GM18519 (cell line): ENCODE results near the gene PDXK.
A peak's percentile ranks its signal among the peaks of the same experiment; 100 is the strongest.

Source experiments
- ATAC-seq: cut with Tn5 transposase; IDR thresholded peaks from one replicate; pipeline ENCODE4 v1.9.1; 2021; ENCODE audit warnings: mild to moderate bottlenecking, moderate library complexity; ENCODE audit not compliant: unreplicated experiment, low FRiP score

Gene PDXK

GRCh38 chr21:43800566-43800965 is 81.6 kb downstream of the PDXK start:
- no peak for ATAC-seq

DNA sequence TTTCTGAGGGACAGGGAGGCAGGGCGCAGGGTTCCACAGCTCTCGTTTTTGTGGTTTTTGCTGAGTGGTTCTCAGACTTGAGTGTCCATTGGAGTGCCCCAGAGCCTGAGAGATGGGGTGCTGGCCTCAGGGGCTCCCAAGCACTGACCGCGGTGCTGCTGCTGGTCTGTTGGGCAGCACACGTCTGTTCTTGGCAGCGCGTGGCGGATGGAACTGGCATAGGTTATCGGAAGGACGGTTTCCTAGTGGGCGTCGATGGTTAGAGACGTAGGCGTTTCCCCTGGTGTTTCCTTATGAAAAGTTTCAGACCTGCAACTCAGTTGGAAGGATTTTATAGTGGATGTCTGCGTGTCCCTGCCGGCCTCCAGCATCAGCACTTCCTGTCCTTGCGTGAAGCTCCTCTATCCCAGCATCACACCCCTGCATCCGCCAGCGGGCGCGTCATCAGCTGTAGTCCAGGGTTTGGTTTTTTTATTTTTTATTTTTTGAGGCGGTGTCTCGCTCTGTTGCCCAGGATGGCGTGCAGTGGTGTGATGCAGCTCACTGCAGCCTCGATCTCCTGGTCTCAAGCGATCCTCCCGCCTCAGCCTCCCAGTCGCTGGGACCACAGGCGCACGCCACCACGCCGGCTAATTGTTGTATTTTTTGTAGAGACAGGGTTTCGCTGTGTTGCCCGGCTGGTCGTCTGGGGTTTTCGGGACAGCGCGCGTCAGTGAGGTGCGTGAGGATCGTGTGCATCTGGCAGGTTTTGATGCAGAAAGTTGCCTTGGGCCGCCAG is 82.3 kb downstream of the PDXK start:
- ATAC-seq, result no peak

DNA sequence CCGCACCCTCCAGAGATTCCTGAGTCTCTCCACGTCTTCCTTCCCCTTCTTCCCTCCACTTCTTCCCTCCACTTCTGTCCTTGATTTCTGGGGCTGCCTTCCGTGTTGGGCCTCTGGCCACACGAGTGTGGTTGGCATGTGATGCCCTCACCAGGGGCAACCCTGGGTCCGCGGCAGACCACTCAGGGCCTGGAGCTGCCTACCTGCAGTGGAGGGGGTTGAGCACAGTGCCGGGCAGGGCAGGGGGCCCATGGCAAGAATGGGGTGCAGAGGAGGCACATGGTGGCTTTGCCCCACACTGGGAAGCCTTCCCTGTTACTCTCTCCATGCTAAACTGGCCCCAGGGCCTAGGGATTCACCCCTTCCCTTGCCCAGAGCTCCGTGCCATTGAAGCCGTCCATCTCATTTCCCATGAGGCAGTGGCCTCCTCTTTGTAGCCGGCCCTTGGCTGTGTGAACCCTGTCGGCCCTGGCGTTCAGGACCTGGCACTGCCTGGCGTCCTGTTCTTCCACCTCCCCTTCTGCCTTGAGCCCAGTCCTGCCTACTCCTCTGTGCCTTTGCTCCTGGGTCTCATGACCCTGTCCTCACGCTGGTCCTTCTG is 83.9 kb downstream of the PDXK start:
- no peak for ATAC-seq

GRCh38 chr21:43803558-43804300 is 84.8 kb downstream of the PDXK start:
- ATAC-seq, result no peak

DNA sequence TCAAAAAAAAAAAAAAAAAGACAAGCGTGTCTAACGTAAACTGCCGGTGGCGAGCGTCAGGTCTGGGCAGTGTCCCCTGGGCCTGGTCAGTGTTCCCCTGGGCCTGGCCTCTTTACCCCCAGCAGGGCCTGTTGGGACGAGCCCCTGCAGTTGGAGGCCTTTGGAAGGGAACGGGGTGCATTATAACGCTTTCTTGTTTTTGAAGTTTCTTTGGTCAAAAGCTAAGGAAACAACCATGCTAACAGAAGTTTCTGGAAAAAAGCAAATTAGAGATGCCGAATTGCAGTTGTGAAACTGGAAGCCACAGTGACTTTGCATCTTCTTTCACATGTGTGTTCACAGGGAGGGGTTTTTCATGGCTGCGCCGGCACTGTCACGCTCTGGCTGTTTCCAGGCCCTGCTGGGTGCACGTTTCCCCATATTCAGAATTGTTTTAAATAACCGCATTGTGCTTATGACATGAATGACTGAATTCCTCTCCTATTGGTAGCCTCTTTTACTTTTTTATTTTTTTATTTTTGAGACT is 86.4 kb downstream of the PDXK start:
- peak; percentile 74 for ATAC-seq

- ATAC-seq, result no peak
These were observed 87.2 kb downstream of the PDXK start for GRCh38 chr21:43806017-43806710.

DNA sequence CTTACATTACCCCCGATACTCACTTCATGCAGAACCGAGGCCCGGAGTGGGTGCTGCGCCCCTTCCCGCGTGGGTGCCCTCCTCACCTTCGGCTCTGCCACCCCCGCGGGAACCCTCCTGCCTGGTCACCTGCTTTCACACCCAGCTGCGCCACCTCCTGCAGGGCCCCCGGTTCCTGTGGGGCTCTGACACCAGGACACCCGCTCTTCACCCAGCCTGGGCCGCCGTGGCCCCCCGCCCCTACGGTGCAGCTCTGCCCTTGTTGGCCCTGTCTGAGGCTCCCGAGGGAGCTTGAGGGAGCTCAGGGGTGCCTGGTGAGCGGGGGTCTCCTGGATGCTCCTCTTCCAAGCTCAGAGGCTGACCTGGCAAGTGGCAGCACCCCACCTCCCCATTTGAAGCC is 89.4 kb downstream of the PDXK start:
- no peak for ATAC-seq

DNA sequence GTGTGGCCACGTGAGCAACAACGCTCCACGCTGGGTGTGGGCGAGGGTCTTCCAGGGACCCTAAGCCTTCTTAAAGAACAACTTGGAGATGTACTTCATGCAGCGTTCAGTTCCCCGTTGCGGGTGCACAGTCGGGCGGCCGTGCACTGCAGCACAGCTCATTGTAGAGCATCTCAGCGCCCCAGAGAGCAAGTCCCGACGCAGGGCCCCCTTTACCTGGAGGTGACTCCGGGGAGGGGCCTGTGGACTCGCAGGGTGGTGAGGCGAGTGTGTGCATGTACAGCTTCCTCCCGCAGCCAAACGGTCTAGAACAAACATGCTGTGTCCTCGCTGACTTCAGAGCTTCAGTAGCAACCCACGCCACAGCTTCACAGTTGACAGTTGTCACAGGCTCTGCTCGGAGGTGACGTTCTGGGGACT is 89.9 kb downstream of the PDXK start:
- ATAC-seq, result no peak

- ATAC-seq, result no peak
These were observed 90.4 kb downstream of the PDXK start for GRCh38 chr21:43809346-43809799.

DNA sequence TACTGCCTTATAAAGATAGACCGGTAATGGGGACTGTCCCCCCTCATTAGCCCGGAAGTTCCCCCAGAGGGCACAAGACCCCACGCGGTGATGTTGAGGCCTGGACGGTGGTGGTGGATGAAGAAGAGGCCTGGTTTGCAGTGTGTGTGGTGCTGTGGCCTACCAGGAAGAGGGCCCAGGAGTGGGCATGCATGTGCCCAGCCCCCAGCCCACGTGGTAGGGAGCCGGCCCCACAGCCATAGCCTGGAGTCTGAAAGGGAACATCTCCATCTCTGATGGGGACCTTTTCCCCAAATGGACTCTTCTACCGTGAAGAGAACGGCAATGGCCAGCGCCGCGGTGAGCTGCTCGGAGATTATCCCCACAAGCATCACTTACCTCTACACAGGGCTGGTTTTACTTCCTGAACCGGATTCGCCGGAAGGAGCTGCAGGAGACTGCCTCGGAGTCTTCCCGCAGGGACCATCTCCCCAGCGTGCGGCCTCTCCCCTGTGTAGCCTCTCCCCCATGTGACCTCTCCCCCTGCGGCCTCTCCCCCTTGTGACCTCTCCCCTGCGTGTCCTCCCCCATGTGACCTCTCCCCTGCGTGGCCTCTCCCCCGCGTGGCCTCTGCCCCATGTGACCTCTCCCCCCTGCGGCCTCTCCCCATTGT is 91.0 kb downstream of the PDXK start:
- ATAC-seq, result no peak

- ATAC-seq, result peak; percentile 39
These were observed 91.8 kb downstream of the PDXK start for GRCh38 chr21:43810505-43811261.

DNA sequence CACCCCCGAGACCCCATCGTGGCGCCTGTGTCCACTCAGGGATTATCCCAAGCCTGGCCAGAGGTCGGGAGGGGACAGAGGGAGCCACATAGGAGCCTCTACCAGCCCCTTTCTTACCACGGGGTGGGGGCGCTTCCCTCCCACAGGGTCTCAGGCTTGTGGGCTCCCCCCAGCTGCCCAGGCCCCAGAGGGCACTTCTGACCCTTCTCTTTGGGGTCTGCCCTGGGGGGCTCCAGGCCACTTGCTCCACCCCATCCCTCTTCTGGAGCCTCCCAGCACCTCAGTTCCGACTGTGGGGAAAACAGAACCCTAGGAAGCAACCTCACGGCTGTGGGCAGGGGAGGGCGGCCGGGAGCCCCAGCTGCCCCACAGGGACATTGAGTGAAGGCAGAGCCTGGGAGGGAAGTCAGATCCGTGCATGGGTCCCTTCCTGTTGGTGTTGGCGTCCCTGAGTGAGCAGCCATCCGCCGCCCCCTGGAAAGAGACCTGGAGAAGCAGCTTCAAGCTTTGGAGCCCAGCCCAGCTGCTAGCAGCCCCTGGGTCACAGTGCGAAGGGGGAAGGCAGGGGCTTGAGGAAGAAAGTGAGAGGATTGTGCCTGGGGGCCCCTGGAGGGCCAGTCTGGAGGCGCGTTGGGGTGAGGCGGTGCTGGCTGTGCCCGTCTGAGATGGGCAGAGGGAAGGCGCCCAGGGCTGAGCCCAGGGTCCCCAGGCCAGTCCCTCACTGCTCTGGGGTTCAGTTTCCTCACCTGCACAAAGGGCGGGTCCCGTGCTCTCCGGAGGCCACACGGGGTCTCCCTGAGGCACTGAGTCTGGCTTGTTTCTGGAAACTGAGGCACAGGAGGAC is 92.6 kb downstream of the PDXK start:
- no peak for ATAC-seq
